ENCODE results near the gene KIF5A.
"Not testable (repeated sequence)": the region's sequence is repeated elsewhere in the genome, so short reads cannot be mapped to it uniquely, and the experiment has no call there.

Gene KIF5A
- 0.97 to 2.4 reads per million in 2 donors for total RNA-seq

- peak; percentile 42 for DNase-seq
These were observed at the start of gene KIF5A for GRCh38 chr12:57549909-57550640. Gene KIF5A, plus strand, starts transcription at chr12:57550044. Its CDS starts 228 bp downstream, at chr12:57550272.

- DNase-seq: no peak
These were observed 49.6 kb upstream of the KIF5A start for GRCh38 chr12:57500213-57500612.

- DNase-seq: not testable (repeated sequence)
These were observed 47.4 kb upstream of the KIF5A start for GRCh38 chr12:57502311-57502969.

- not testable (repeated sequence) for DNase-seq
These were observed 43.3 kb upstream of the KIF5A start for GRCh38 chr12:57506541-57506940.

- not testable (repeated sequence) for DNase-seq
These were observed 42.0 kb upstream of the KIF5A start for GRCh38 chr12:57507796-57508195.

- DNase-seq: no peak
These were observed 38.7 kb upstream of the KIF5A start for GRCh38 chr12:57511161-57511560.

GRCh38 chr12:57511588-57512325, 38.1 kb upstream of the KIF5A start:
- DNase-seq: no peak

GRCh38 chr12:57512665-57513064, 37.2 kb upstream of the KIF5A start:
- no peak for DNase-seq

GRCh38 chr12:57513266-57513665, 36.6 kb upstream of the KIF5A start:
- DNase-seq: no peak

- DNase-seq: not testable (repeated sequence)
These were observed 36.2 kb upstream of the KIF5A start for GRCh38 chr12:57513677-57514076.

- DNase-seq: not testable (repeated sequence)
These were observed 35.6 kb upstream of the KIF5A start for GRCh38 chr12:57514246-57514645.

GRCh38 chr12:57514720-57515407, 35.0 kb upstream of the KIF5A start:
- no peak for DNase-seq

GRCh38 chr12:57515408-57515933, 34.4 kb upstream of the KIF5A start:
- DNase-seq: no peak

GRCh38 chr12:57515934-57516541, 33.8 kb upstream of the KIF5A start:
- DNase-seq: no peak

GRCh38 chr12:57516617-57517153, 33.2 kb upstream of the KIF5A start:
- DNase-seq: no peak

GRCh38 chr12:57517187-57517586, 32.7 kb upstream of the KIF5A start:
- DNase-seq: no peak

- not testable (repeated sequence) for DNase-seq
These were observed 32.1 kb upstream of the KIF5A start for GRCh38 chr12:57517718-57518117.

- no peak for DNase-seq
These were observed 31.5 kb upstream of the KIF5A start for GRCh38 chr12:57518176-57518919.

GRCh38 chr12:57518920-57519795, 30.7 kb upstream of the KIF5A start:
- DNase-seq: no peak

- DNase-seq: peak; percentile 13
These were observed 30.1 kb upstream of the KIF5A start for GRCh38 chr12:57519796-57520052.

Data from T-helper 9 cell (primary cell).